ENCODE data around the gene TBL1X.

DNA sequence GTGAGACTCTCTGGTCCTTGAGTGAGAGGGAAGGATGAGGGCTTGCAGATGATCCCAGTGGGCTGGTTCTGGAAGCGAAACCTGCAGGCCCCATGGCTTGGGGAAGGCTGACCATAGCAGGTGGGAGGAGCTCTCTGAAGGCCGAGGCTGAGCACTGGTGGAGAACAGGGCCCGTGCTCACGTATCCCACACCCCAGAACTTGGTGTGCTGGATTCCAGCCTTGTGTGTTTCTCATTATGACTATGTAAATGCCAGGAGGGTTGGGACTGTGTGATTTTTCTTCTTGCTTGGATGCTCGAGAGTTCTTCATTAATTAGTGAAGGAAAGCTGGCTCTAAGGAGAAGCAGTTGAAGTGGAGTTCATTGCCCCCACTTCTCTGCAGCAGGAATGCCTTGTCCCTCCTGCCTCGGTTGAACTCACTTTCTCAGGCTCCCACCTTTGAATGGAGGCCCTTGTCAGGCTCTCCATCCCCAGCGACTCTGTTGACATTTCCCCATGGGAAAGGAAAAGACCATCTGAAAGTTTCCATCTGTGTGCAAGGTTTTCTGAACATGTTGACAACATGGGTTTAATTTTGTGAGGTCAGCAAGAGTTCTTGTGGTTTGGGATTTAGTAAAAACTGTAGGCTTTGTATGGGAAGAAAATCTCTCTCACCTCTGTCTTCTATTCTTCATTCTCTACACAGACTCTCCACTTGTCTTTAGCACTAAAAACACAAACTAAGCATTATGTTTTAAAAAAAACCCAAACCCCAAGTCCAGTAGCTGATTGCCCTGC is 57.7 kb downstream of the TBL1X start:
- TF ChIP-seq, protein P1, sequence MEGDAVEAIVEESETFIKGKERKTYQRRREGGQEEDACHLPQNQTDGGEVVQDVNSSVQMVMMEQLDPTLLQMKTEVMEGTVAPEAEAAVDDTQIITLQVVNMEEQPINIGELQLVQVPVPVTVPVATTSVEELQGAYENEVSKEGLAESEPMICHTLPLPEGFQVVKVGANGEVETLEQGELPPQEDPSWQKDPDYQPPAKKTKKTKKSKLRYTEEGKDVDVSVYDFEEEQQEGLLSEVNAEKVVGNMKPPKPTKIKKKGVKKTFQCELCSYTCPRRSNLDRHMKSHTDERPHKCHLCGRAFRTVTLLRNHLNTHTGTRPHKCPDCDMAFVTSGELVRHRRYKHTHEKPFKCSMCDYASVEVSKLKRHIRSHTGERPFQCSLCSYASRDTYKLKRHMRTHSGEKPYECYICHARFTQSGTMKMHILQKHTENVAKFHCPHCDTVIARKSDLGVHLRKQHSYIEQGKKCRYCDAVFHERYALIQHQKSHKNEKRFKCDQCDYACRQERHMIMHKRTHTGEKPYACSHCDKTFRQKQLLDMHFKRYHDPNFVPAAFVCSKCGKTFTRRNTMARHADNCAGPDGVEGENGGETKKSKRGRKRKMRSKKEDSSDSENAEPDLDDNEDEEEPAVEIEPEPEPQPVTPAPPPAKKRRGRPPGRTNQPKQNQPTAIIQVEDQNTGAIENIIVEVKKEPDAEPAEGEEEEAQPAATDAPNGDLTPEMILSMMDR (conservative IDR thresholded peaks at IDR 0.05; ENCODE audit: low read depth in 2 of 2) = no peak
- TF ChIP-seq EZH2phosphoT487 (IDR thresholded peaks at IDR 0.05; ENCODE audit: unreplicated experiment) = no peak
- TF ChIP-seq, protein P2, sequence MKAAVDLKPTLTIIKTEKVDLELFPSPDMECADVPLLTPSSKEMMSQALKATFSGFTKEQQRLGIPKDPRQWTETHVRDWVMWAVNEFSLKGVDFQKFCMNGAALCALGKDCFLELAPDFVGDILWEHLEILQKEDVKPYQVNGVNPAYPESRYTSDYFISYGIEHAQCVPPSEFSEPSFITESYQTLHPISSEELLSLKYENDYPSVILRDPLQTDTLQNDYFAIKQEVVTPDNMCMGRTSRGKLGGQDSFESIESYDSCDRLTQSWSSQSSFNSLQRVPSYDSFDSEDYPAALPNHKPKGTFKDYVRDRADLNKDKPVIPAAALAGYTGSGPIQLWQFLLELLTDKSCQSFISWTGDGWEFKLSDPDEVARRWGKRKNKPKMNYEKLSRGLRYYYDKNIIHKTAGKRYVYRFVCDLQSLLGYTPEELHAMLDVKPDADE (IDR thresholded peaks at IDR 0.05) = no peak
- TF ChIP-seq, protein P3, sequence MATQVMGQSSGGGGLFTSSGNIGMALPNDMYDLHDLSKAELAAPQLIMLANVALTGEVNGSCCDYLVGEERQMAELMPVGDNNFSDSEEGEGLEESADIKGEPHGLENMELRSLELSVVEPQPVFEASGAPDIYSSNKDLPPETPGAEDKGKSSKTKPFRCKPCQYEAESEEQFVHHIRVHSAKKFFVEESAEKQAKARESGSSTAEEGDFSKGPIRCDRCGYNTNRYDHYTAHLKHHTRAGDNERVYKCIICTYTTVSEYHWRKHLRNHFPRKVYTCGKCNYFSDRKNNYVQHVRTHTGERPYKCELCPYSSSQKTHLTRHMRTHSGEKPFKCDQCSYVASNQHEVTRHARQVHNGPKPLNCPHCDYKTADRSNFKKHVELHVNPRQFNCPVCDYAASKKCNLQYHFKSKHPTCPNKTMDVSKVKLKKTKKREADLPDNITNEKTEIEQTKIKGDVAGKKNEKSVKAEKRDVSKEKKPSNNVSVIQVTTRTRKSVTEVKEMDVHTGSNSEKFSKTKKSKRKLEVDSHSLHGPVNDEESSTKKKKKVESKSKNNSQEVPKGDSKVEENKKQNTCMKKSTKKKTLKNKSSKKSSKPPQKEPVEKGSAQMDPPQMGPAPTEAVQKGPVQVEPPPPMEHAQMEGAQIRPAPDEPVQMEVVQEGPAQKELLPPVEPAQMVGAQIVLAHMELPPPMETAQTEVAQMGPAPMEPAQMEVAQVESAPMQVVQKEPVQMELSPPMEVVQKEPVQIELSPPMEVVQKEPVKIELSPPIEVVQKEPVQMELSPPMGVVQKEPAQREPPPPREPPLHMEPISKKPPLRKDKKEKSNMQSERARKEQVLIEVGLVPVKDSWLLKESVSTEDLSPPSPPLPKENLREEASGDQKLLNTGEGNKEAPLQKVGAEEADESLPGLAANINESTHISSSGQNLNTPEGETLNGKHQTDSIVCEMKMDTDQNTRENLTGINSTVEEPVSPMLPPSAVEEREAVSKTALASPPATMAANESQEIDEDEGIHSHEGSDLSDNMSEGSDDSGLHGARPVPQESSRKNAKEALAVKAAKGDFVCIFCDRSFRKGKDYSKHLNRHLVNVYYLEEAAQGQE (IDR thresholded peaks at IDR 0.05; ENCODE audit: unreplicated experiment) = no peak
- no peak for TF ChIP-seq POLR2AphosphoS5 (IDR thresholded peaks at IDR 0.05; ENCODE audit: low read depth)
- no peak for TF ChIP-seq EZH2 (IDR thresholded peaks at IDR 0.05; ENCODE audit: low read depth, unreplicated experiment)
- no peak for TF ChIP-seq STAT1 (IDR thresholded peaks at IDR 0.05; ENCODE audit: unreplicated experiment)
- TF ChIP-seq JUNB (IDR thresholded peaks at IDR 0.05; ENCODE audit: unreplicated experiment) = no peak
- no peak for TF ChIP-seq NANOG (IDR thresholded peaks at IDR 0.05; ENCODE audit: borderline replicate concordance)
- TF ChIP-seq ZNF114 (CRISPR knock-in tag; IDR thresholded peaks at IDR 0.05) = no peak
- no peak for TF ChIP-seq CREB1 (CRISPR knock-in tag; IDR thresholded peaks at IDR 0.05; ENCODE audit: low read depth)
- TF ChIP-seq, protein P4, sequence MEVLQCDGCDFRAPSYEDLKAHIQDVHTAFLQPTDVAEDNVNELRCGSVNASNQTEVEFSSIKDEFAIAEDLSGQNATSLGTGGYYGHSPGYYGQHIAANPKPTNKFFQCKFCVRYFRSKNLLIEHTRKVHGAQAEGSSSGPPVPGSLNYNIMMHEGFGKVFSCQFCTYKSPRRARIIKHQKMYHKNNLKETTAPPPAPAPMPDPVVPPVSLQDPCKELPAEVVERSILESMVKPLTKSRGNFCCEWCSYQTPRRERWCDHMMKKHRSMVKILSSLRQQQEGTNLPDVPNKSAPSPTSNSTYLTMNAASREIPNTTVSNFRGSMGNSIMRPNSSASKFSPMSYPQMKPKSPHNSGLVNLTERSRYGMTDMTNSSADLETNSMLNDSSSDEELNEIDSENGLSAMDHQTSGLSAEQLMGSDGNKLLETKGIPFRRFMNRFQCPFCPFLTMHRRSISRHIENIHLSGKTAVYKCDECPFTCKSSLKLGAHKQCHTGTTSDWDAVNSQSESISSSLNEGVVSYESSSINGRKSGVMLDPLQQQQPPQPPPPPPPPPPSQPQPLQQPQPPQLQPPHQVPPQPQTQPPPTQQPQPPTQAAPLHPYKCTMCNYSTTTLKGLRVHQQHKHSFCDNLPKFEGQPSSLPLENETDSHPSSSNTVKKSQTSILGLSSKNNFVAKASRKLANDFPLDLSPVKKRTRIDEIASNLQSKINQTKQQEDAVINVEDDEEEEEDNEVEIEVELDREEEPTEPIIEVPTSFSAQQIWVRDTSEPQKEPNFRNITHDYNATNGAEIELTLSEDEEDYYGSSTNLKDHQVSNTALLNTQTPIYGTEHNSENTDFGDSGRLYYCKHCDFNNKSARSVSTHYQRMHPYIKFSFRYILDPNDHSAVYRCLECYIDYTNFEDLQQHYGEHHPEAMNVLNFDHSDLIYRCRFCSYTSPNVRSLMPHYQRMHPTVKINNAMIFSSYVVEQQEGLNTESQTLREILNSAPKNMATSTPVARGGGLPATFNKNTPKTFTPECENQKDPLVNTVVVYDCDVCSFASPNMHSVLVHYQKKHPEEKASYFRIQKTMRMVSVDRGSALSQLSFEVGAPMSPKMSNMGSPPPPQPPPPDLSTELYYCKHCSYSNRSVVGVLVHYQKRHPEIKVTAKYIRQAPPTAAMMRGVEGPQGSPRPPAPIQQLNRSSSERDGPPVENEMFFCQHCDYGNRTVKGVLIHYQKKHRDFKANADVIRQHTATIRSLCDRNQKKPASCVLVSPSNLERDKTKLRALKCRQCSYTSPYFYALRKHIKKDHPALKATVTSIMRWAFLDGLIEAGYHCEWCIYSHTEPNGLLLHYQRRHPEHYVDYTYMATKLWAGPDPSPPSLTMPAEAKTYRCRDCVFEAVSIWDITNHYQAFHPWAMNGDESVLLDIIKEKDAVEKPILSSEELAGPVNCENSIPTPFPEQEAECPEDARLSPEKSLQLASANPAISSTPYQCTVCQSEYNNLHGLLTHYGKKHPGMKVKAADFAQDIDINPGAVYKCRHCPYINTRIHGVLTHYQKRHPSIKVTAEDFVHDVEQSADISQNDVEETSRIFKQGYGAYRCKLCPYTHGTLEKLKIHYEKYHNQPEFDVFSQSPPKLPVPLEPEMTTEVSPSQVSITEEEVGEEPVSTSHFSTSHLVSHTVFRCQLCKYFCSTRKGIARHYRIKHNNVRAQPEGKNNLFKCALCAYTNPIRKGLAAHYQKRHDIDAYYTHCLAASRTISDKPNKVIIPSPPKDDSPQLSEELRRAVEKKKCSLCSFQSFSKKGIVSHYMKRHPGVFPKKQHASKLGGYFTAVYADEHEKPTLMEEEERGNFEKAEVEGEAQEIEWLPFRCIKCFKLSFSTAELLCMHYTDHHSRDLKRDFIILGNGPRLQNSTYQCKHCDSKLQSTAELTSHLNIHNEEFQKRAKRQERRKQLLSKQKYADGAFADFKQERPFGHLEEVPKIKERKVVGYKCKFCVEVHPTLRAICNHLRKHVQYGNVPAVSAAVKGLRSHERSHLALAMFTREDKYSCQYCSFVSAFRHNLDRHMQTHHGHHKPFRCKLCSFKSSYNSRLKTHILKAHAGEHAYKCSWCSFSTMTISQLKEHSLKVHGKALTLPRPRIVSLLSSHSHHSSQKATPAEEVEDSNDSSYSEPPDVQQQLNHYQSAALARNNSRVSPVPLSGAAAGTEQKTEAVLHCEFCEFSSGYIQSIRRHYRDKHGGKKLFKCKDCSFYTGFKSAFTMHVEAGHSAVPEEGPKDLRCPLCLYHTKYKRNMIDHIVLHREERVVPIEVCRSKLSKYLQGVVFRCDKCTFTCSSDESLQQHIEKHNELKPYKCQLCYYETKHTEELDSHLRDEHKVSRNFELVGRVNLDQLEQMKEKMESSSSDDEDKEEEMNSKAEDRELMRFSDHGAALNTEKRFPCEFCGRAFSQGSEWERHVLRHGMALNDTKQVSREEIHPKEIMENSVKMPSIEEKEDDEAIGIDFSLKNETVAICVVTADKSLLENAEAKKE (CRISPR knock-in tag; IDR thresholded peaks at IDR 0.05) = no peak

Data from GM23338 (cell line).